HG03565 (cell line): ENCODE results near the gene S100PBP.

Experiments used
- ATAC-seq: cut with Tn5 transposase; IDR thresholded peaks from one replicate; pipeline ENCODE4 v1.9.1; 2021; ENCODE audit warnings: mild to moderate bottlenecking, moderate library complexity; ENCODE audit not compliant: unreplicated experiment

S100PBP gene

DNA sequence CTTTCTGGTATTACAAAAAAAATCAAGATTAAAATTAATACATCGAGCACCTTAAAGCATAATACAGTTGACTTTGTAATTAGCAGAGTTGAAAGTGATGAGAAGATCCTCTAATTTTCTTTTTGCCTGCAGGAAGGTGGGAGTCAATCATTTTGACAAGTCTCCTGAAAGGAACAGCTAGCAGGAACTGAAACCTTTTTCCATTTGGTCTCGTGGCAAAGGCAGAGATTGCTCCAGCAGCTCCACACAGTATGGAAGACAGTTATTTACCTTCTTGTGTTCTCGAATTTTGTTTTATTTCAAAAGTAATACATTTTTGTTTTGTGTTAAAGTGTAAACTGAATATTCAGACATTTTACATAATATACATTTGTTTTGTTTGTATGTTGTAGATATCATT lies 7.7 kb downstream of the S100PBP start:
- no peak for ATAC-seq

DNA sequence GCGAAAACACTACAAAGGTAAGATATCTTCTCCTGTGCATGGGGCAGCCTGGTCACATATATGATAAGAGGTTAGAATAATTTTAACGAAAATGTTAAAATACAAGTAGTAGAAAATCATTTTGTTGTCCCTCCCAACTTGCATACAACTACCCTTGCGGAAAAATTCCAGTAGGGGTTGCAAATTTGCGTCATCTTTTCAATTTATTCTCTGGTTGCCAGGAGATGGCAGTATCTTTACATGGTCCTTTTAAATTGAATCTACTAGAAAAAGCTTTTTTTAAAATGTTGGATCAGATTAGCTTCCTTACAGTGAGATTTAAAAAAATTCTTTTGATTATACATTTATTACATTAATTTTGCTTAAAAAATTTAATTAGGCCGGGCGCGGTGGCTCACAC lies 10.9 kb downstream of the S100PBP start:
- no peak for ATAC-seq

DNA sequence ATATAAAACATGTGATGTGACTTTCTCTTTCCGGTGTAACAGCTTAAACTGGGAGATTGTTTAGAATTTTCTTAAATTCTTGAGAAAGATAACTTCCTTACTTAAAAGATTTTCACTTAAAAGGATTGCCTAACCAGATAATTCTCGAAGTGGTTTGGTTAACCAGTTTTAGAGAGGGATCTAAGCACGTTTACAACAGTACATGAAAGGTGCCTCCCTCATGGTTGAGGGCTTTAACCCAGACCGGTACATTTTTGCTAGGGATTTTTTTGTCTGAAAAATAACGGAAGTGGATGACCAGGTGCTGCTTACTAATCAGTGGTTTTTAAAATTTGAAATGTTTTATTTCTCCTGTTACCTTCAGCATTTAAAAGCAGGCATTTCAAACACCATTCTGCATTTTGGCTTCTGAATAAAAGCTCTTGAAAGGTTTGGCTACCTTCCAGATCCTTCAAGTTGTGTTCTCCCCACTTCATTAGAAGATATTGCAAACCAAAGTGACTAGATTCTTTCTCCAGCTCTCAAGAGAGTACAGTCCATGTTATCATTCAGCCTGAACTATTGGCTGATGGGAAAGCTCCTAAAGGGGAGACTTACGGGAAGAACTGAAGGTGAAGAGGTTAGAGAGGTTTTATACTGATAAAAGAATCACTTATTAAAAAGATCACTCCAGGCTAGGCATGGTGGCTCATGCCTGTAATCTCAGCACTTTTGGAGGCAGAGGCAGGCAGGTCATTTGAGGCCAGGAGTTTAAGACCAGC lies 12.8 kb downstream of the S100PBP start:
- no peak for ATAC-seq

DNA sequence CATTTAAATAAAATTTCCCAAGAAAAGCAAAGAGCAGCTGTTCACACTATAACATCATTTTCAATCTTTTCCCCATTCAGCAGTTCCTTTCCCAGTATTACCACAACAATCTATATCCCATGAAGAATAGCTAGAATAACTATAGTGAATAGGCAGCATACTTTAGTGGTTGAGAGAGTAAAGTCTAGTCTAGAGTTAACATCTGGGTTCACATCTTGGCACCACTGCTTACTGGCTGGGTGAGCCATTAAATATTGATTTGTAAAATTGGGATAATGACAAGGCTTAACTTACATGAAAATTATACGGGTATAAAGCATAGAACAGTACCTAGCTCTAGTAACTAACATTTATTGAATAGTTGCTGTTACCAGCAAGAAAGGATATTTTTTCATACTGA lies 14.4 kb downstream of the S100PBP start:
- no peak for ATAC-seq

DNA sequence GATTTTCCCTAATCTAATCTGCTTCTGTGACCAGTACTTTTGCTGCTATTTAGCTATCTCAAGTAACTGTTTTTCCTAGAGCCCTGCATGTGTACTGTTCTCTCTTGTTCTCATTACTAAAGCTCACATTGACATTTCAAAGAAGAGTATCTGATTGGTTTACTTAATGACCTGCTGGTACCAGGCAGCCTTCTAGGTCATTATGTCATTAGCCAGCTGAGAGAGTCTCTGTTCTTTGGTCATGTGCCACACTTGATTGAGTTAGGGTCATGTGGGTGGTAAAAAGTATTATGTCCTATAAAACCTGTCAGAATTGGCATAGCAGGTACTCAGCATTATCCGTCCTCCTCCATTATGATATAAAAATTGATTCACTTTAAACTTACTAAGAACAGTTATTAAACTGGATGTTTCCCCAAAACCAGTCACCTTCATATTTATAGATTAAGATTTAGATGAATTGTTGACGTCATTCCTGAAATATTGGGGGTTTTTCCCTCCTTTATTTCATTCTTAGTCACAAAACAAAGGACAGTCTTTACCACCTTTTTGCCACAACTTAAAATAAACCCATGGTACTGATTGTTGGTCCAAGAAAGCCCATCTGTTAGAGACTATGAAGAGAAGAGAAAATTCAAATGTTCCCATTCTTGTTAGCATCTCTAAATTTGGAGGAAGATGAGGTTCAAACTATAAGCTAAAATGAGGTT lies 31.1 kb downstream of the S100PBP start:
- ATAC-seq, result no peak

DNA sequence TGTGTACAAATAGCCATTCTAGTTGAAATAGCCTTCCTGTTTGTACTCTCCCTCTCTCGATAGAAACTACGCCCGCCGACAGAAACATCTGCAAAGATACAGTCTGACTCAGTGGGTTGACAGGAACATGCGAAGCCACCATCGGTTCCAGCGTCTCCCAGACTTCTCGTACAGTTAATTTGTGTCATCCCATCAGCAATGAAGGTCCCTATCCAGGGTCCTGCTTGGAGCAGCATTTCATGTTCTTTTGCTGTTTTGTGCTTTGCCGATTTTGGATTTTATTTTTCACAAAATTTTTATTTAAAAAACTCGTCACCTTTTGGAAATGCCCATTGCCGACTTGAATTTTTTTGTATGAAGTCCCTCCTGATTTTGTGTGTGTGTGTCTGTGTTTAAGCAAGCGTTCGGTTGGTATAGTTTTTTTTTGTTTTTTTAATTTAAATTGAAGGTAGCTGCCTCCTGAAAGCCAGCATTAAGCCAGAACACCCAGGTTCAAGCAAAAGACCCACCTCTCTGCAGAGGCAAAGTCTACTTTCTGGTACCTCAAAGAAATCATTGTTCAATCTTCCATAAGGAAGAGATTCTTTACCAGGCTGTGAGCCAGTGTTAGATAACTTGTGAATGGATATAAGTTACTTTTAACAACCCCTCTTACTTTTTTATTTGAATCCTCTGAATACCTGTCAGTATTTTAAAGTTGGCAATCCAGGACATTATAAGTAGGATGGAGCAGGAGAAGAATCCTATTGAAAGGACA lies 38.6 kb downstream of the S100PBP start:
- no peak for ATAC-seq

DNA sequence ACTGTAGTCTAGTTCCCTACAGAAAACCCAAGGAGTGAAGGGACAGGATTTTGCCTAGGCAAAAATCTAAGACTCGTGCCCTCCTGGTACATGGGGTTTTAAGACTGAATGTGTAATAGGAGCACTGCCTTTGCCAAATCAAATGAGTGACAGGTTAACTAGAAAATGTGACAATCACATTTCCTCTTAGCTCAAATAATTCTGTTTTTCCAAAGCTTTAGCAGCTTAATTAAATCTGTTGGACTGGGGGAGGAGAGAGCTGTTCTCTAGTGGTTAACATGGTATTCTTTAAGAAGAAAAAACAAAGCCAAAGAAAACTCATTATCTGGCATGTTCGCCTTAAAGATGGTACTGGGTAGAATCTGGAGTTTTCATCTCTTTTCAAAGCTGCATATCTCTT lies 40.7 kb downstream of the S100PBP start:
- ATAC-seq, result no peak

DNA sequence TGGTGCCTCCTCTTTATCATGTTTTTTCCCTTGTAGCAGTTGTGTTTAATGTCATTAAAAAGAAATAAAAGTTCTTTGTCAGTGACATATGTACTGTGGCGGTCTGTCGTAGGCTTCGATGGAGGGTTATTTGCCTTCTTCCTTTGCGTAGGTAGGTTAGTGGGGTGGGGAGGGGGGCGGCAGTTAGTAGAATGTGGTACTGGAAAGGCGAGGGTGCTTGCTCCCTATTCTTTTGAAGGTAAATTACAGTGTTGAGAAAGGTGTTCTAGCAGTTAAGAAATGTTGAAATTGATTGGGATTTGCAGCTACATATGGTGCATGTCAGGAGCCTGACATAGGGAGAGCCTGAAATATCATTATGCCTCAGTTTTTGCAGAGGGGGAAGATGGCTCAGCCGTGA lies 41.3 kb downstream of the S100PBP start:
- ATAC-seq, result no peak

DNA sequence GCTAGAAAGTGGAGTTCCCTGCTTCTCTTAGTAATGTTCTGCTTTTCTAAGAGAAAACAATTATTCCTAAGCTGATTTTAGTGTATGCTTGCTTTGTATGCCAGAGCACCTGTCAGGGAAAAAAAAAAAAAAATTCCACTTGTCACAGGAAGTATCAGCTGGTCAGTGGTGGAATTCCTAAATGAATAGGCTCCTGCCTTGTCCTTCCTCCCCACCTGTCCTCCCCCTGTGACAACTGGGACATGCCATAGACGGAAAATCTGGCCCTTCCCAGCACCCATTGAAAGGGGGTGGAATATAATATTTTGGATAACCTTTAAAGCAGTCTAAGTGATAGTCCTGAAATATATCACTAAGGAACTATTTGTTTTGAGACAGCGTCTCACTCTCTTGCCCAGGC lies 42.5 kb downstream of the S100PBP start:
- ATAC-seq, result no peak

DNA sequence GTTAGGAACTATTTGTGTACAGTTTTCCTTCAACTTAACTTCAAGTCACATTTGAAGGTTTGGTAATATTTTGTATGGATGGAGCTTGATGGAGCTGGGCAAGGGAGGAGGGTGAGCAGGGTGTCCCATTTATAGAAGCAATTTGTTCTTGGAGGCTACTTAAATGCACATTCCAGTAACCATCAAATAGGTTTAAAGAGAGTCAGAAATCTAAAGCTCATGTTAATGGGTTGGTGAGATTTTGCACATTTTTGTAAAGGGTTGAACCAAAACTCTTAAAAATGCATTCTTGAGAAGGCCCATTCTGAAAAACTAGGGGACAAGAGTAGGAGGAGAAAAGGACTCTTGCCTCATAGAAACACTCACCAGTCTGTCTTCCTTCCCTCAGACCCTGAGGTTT lies 43.1 kb downstream of the S100PBP start:
- no peak for ATAC-seq

DNA sequence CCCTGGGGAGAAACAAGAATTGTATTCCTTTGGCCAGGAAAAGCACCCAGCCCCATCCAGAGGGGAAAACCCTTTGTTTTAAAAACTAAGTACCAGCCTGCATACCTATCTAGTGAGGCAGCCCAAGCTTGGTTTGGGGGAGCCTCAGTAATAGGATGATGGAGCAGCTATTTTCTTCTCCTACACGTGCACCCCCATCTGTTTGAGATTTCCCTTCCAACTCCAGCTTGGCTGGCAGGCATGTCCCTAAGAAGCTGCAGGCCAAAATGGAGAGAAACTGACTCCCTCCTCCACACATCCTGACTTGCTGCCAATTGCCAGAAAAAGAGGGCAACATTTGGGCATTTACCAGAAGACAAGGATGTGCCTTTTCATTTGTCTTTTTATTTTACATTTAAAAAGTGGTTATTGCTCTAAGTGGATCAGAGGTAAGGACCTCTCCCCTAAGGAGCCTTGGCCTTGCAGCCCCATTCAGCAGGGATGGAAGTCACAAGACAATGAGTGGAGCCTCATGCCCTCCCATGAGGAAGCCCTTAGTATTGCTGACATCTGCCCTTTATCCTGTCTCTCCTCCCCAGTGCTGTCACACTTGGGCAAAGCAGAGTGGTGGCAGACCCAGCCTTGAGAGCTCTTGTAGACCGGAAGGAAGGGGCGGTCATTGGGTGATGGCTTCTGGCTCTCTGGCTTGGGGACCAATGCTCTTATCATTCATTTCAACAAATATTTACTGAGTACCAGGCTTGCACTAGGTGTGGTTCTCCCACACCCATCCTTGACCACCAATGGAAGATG lies 44.6 kb downstream of the S100PBP start:
- ATAC-seq, result no peak

DNA sequence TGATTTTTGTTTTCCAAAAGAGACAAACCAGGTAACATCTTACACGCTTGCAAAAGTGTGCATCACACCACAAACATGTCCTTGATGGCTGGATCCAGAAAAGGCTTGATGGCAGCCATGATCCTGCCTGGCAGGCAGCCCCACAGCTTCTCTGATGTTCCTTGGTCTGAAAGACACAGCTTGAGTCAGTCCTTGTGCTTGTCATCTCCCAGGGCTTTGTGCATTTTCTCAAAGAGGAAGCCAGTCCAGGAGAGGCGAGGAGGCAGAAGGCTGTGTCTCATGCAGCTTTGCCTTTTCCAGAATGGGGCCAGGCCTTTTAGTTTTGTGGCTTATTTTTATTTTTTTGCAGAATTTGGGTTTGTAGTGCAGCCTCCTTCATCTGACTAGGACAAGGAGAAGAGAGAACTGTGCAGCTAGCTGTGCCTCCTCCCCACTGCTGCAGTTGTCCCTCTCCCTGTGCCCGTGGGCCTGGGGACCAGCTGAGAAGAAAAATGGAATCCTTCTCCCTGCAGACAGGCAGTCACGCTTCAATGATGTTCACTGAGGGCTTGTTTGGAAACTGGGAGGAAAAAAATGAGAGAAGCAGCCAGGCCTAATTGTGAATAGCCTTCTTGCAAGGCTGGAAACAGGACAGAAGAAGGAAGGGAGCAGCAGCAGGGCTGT lies 45.9 kb downstream of the S100PBP start:
- ATAC-seq, result no peak

DNA sequence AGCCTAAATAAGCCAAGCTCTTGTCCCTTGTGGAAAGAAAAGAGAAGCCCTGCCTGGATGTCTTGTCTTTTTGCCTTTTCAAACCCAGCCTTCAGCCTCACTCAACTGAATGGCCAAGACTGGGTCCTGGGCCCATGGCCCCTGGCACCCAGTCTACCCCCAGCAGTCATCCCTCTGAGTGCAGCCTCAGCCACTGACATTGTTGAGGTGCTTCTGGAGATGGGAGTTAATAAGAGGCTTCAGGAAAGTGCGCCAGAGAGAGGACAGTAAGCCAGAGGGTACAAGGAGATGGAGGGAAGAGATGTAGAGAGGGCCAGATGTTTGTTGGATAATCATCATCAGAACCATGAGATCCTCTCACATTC lies 46.4 kb downstream of the S100PBP start:
- no peak for ATAC-seq

DNA sequence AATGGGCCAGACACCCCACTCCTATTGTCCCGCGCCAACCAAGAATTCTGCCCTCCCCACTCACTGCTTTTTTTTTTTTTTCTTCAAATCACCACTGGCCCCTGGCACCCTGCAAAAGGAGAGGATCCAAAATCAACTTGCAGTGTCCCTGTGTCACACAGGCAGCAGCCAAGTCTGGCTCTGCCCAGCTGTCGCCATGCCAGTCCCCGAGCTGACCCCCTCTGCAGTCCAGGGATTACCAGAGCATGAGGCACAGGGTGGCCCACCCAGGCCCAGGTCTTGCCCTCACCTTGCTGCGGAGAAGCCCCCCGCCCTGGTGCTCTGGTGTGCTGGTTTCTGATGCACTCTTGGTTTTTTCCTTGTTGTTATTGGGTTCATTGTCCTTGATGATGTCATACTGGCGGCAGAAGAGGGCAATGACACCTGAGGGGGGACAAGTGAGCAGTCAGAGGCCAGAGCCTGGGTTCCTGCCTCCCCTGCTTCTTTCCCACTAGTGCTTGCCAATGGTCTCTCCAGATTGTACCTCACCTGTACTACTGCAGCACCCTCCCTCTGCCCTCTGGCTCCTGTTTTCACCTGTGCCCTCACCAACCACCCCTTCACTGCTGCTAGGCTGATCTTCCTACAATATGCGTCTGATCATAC lies 47.0 kb downstream of the S100PBP start:
- no peak for ATAC-seq

DNA sequence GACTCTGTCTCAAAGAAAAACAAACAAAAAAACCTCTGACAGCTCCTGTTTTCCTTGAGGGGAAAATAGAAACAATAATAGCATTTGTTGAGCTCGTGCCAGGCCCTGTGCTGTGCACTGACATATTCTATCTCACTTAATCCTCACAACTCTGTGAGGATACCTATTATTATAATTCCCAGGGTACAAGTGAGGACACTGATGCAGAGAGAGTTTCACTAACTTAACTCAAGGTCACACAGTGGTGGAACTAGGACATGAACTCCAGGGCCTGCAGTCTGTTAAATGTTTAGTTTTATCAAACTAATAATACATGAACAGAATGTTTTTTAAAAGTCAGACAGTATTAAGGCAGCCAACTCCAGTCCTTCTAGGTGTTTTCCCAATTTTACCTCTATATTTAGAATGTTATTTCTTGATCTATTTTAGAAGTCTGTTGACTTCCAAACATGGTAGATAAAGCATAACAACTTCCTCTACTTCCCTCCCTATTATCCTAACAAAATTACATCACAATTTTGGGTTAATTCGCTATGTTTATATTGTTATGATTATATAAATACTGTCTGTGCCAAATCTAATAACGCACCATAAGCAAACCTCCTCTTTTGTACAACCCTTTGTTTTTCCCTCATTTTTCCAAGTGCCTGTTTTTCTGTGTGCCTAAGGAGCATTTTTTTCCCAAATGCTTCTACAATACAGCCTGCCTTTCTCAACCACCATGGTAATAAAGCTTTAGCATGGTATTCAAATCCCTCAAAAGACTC lies 48.4 kb downstream of the S100PBP start:
- no peak for ATAC-seq

DNA sequence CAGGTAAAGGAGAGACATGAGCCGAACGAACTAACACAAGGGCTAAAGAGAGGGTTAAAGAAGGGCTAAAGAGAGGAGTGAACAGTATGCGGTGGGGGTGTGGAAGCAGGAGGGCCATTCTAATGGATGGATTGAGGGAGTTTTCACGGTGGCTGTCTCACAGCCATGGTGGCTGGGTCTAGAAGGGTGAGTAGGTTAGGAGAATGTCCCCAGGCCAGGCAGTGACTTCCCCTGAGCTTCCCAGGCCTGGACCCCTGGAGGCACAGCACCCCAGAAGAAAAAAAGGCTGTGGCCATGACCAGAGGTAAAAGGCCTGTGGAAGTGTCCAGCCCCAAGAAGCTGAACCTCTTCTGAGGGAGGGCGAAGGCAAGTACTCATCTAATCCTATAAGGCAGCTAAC lies 49.7 kb downstream of the S100PBP start:
- no peak for ATAC-seq

DNA sequence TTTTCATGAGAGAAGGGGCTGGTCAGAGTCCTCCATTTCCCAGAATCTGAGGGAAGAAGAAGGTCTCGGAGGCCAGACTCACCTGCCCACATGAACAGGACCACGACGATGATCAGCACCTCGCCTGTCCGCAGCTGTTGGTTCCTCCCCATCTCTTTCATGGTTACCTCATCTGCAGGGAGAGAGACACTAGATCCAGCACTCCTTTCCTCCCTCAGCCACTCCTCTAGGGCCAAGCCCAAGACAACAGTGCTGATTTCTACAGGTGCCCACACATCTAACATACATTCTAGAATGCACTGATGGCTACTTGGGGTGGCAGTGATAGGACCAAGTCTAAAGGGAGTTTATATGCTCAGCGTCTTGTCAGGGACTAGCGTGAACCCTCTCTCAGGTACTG lies 50.2 kb downstream of the S100PBP start:
- ATAC-seq, result no peak

DNA sequence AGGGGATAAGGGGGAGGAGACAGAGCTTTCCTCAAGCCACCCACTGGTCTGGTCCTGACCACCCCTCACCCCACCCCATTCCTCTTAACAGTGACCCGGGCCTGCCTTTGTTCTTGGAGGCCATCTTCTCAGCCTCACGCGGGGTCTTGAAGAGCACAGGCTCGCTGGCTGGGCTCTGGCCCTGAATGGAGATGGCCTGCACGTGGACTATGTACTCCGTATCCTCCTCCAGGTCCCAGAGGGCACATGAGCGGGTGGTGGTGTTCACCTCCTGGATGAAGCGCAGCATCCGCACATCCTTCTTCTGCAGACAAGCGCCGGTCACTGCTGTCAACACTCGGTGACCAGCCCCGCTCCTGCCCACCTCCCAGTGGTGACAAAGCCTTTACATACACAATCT lies 50.6 kb downstream of the S100PBP start:
- ATAC-seq, result no peak

DNA sequence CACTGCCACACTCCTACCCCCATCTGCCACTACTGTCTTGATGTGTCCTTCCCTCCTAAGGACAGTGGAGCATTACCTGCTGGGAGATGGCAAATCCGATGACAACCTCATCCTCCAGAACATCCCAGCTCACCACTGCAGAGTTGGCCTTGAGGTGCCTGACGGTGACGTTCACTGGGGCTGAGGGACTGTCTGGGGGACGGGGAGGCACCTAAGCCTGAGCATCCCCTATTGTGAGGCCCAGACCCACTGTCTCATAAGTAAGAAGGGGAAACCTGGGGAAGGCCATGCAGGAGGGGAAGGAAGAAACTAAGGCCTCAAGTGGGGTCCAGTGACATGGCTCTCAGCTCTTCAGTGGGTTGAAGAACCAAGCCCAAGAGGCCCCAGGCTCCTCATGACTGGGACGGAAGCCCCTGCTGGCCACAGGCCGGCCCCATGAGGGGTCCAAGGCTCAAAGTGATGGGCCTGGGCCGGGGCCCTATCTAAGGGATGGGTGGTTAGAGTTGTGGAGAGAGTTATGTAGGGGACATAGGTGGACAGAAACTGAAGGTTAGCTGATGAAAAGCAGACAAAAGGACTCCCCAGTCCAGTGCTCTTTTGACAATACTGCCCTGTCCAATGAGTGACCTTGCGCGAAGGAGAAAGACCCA lies 51.5 kb downstream of the S100PBP start:
- ATAC-seq, result no peak
